ENCODE results near the gene SIRPB1.
"Not testable (repeated sequence)": the region's sequence is repeated elsewhere in the genome, so short reads cannot be mapped to it uniquely, and the experiment has no call there.

SIRPB1 gene

DNA sequence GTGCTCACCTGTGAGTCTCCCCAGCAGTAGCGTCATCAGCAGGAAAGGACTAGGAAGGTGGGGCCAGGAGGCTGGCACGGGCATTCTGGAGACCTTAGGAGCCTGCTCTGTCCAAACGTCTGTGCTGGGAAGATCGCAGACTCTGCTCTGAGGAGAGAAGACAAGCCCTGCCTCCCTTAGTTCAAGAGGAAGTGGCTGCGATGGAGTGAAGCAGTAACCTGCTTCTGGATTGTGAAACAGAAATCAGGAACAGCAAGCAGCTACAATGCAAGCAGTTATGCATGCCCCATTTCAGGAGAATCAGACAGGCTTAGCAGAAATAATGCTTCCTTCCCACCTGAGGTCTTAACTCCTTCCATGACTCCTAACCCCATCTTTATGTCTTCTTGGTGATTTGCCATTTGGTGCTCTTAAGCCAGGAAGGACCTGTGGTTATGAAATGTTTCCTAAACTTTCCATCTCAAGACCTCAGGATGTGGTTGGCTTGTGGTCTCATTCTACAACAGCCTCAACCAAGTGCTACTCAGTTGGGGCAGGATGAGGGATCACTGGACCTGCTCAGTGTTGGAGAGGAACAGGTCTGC, at the start of gene SIRPB1:
Gene SIRPB1, minus strand, starts transcription at position 149 of the 584 bp plus-strand sequence. Its CDS starts 65 bp downstream, at position 84.
- no peak within 1 kb of the TSS for H3K4me3 ChIP-seq (ENCODE audit: low read depth, low read length)

DNA sequence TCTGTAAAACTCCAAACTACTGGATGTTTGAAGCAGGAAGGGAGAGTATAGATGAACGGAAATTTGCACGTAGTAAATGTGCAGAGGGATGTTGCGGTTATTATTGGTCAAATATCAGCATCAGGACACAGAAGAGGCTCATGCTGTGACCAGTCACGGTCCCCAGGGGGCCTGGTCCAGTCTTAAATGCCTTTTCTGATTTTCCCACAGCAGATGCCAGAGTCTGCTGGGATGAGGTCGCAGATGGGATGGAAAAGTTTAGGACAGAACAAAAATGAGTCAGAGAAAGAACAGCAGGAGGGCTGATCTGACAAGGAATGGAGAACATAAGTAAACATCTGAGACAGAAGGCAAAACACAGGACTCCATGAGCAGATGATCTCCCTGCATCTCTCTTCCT, 49.5 kb upstream of the SIRPB1 start:
- no peak overlapping the region for H3K4me3 ChIP-seq (ENCODE audit: low read depth, low read length)

DNA sequence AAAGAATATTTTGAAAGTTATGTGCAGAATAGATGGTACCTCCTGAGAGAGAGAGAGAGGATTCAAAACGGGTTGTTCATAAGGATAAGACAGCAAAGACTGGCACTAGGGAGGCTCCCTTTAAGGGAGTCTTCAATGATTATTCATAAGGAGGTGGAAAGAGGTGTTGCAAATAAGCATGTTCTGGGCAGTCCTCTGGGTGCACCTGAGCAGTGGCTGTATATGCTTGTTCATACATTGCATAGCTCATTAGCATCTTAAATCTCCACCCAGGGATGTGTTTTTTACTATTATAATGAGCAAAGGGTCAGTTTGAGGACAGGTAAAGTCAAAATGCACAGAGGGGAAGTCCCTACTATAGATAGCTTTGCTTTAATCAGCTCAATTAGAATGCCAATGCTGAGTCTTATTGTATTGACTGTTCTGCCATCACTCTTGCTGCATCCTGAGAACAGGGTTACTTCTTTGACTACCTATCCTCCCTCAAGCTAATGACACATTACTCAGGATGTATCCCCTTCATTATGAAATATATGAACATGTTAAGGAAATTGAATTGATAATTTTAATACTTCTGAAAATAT, 47.8 kb upstream of the SIRPB1 start:
- no peak overlapping the region for H3K4me3 ChIP-seq (ENCODE audit: low read depth, low read length)

DNA sequence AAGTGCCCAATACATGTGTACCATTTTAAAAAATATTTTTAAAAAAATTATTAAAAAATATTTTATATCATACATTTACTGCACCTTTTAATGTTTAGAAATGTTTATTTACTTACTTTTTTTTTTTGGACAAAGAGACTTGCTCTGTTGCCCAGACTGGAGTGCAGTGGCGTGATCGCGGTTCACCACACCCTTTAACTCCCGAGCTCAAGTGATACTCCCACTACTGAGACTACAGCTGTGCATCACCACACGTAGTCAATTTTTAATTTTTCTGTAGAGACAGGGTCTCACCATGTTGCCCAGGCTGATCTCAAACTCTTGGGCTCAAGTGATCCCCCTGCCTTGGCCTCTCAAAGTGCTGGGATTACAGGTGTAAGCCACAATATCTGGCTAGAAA, 47.0 kb upstream of the SIRPB1 start:
- H3K4me3 ChIP-seq (ENCODE audit: low read depth, low read length) = no peak overlapping the region

DNA sequence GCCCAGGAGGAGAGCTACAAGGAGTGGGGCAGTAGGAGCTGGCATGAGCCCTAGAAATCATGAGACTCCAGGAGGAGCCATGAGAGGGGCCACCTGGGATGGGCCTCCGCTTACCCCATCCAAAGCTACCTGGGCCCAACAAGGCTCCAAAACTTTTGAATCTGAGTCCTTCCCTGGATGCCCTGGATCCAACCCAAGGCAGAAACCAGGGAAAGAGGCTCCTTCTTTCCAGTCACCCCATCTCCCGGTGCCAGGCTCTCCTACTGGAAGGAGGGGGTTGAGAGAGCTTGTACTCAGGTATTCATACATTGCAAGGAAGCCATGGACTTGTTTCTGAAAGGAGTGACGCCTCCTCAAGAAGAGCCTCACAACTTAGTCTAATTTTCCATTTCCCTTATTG, 45.5 kb upstream of the SIRPB1 start:
- H3K4me3 ChIP-seq (ENCODE audit: low read depth, low read length) = no peak overlapping the region

DNA sequence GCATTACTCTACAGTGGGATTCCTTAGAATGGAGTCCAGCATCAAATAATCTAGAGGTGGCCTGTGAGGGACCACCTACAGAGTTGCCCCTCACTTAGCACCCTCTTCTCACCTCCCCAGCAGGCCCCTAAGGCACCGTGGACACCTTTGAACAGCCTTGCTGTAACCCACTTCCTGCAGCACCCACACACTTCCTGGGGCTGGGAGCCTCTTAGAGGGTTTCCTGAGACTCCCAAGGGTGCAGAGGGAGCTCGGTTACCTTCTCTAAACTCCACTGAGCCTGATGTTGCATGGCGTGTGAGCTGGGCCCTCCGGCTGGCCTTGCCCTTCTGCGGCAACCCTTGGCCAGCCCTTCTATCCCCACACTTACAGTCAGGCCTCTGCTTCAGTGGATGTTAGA, 45.1 kb upstream of the SIRPB1 start:
- no peak overlapping the region for H3K4me3 ChIP-seq (ENCODE audit: low read depth, low read length)

DNA sequence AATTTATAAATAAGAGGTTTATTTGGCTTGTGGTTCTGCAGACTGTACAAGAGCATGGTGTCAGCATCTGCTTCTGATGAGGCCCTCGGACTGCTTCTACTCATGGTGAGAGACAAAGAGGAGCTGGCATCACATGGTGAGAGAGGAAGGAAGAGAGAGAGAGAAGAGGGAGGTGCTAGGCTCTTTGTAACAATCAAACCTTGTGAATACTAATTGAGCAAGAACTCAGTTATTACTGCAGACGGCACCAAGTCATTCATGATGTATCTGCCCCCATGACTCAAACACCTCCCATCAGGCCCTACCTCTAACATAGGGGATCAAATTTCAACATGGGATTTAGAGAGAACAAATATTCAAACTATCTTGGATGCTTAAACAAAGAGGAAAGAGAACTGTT, 44.1 kb upstream of the SIRPB1 start:
- H3K4me3 ChIP-seq (ENCODE audit: low read depth, low read length) = no peak overlapping the region

DNA sequence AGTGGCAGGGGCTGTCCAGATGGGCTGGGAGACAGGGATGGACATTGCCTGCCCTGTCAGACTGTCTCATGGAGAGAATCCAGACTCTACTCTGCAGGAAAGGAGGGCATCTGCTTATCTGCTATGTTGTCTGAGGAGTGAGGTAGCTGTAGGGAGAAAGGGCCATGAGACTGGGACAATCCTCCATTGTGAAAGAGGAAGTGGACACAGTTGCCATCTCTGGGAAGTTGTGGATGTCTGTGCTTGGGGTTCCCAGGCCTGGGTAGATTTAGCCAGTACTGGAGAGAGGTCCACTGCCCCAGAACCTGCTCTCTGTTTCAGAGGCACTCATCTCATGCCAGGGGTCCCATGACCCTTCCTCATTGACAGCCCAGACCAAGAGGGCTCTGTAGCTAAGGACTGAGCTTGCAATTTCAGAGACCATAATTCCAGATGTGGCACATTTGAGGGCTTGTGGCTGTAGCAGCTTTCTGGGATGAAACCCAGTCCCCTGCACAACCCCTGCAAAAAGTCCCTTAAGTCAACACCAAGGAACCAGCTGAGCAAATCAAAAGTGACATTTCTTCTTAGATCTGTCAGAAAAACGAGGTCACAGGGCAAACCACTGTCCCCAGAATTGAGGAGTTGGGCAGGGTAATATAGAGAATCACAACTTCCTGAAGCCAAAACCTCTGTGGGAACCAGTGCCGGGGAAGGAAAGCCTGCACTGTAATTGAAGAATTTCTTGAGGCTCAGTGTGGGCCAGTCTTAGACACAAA, 41.9 kb upstream of the SIRPB1 start:
- no peak overlapping the region for H3K4me3 ChIP-seq (ENCODE audit: low read depth, low read length)

DNA sequence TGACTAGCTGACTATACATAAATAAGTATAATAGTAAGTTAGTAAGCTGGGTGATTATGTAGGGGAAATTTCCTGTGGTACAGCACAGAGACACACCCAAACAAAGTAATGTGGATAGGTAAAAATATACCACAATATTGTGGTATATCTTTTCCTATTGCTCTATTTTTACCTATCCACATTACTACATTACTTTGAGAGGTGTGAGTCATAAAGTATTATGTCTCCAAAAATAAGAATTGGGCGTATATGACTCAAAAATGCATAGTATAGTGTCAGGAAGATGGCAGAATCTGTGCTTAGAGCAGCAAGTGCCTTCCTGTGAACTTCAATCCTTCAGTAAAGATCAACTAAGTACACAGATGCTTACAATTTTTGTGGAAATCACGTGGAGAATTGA, 40.4 kb upstream of the SIRPB1 start:
- no peak overlapping the region for H3K4me3 ChIP-seq (ENCODE audit: low read depth, low read length)

DNA sequence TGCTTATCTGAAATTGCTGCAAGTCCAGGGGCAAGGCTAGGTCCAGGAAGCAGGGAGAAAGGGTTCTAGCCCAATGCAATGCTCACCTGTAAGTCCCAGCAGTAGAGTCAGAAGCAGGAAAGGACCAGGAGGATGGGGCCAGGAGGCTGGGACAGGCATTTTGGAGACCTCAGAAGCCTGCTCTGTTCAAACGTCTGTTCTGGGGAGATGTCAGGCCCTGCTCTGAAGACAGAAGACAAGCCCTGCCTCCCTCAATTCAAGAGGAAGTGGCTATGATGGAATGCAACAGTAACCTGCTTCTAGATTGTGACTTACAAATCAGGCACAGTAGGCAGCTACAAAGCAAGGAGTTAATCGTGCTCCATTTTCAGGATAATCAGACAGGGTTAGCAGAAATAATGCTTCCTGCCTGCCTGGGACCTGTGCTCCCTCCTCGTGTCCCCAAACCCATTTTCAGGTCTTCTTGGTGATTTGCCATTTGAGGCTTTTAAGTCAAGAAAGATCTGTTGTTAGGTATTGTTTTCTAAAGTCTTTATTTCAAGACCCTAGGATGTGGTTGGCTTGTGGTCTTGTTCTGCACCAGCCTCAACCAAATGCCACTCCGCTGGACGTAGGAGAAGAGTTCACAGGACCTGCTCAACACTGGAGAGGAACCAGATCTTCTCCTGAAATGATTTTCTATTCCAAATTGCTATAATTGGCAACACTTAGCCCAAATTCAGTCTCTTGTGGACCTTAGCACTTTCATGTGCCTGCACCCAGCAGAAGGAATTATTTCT, 37.9 kb upstream of the SIRPB1 start, which contains the start of gene SIRPG:
Gene SIRPG, minus strand, starts transcription at position 224 of the 779 bp plus-strand sequence. Its CDS starts 65 bp downstream, at position 159.
- no peak within 1 kb of the TSS for H3K4me3 ChIP-seq (ENCODE audit: low read depth, low read length)

DNA sequence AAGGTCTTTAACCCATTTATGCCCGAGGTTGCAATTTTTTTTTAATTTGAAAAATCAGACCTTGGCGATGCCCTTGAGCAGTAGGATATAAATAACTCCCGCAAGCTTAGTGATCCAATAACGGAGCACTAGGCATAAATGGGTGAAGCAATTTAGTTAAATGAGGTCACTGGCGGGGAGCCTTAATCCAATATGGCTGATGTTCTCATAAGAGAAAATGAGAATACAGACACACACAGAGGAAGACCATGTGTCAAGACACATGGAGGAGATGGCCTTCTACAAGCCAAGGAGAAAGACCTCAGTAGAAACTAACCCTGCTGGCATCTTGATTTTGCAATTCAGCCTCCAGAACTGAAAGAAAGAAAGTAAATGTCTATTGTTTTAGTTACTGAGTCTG, 37.0 kb upstream of the SIRPB1 start:
- H3K4me3 ChIP-seq (ENCODE audit: low read depth, low read length) = no peak overlapping the region

DNA sequence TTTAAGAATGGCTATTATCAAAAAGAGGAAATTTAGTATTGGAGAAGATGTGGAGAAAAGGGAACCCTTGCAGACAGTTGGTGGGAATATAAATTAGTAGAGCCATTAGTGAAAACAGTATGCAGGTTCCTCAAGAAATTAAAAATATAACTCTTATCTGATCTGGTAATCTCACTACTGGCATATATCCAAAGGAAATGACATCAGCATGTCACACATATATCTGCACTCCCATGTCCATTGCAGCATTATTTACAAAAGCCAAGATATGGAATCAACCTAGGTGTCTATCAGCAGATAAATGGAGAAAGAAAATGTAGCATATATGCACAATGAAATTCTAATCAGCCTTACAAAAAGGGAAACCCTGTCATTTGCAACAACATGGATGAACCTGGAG, 35.2 kb upstream of the SIRPB1 start:
- H3K4me3 ChIP-seq (ENCODE audit: low read depth, low read length) = no peak overlapping the region

DNA sequence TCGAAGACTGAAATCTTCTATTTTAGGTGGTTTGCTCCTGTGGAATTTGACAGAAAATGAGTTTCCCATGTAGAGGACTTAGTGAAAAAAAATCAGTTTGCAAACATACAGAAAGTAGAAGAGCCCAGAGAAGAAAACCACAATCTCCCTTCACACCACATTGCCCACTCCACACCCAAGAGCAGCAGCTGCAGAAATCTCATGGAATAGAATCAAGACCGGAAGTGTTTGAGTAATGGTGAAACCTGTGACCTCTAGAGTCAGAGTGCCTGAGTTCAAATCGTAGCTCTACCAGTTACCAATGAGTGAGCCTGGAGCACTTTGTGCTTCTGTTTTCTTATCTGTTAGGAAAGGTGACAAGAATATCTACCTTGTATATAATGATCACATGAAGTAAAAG, 33.2 kb upstream of the SIRPB1 start:
- H3K4me3 ChIP-seq (ENCODE audit: low read depth, low read length) = no peak overlapping the region

DNA sequence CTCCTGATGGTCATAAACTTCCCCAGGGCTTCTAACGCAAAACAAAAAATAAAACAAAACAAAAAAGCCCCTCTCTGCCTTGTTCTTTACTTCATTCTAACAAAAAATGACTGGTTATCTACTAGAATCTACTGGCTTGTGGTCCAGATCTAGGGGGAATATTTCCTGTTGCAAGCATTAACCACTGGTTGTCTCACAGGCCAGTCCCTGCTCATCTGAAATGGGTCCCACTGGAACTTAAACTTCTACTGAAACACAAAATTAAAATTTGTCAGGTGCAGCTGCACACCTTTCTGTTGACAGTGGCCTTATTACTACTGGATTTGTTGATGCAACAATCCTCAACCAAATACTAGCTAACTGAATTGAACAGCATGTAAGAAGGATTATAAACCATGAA, 32.3 kb upstream of the SIRPB1 start:
- no peak overlapping the region for H3K4me3 ChIP-seq (ENCODE audit: low read depth, low read length)

DNA sequence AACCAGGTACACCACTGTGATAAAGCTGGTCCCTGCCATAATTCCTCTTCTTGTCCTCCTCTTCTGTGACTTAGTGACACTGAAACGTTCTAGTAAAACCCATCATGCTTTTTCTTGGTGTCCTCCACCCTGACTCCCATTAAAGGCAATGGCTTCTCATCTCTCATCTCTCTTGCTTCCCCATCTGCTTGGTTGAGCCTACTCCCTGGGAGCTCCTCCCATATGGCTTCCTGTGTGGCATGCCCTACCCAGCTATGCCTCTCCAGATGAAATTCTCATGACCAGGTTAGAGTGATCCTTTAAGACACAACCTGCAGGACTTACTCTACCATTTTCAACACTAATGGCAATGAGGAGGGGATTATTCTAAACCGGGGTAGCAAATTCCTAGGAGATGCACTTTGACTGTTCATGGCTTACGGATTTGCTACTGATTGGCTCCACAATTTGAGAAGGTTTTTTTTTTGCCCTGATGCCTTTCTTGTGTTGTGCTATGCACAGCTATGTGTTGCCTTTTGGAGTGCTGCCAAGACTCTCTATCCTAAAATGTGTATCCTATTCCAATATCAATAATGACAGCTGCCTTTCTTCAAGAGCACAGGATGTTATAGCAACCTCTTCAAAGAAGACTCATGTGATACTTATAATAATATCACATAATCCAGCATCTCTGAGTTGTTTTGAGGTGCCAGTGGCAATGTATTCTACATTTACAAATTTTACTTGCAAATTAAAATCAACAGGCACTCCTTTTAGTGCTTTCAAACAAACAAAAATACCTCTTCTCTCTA, 31.7 kb upstream of the SIRPB1 start:
- H3K4me3 ChIP-seq (ENCODE audit: low read depth, low read length) = no peak overlapping the region

DNA sequence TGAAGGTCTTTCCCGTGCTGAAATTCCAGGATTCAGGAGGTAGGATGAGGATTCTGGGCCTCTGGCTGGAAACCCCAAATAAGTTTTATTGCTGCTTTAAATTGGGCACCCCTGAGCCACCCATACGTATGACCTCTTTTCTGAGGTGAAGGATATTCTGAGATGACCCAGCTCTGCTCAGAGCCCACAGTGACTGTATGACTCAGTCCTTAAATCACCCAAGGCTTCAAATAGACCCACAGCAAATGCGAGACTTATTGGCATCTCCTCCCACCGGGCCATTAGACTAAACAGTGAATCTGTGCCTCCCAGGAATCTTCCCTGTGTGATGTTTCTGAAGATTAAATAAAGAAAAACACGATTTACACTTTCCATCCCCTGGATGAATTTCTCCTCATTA, 28.3 kb upstream of the SIRPB1 start:
- H3K4me3 ChIP-seq (ENCODE audit: low read depth, low read length) = no peak overlapping the region

DNA sequence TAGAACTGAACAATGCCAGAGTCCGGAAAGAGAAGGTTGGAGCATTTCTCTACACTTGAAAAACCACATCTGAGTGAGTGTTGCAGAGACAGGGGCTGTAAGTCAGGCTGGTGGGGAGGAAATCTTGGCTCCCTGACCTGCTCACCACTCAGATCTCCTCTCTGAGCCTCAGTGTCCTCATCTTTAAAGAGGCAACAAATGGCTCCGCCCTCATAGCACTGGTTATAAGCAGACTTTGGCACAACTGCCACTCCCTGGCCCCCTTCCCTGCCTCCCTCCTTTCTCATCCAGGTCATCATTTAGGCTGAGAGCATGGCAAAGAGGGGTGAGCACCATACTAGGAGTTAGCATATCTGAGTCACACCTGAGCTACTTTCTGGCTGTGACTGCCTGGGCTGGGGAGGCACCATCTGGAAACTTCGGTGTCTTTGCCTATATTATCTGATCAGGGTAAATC, 27.2 kb upstream of the SIRPB1 start:
- H3K4me3 ChIP-seq (ENCODE audit: low read depth, low read length) = no peak overlapping the region

DNA sequence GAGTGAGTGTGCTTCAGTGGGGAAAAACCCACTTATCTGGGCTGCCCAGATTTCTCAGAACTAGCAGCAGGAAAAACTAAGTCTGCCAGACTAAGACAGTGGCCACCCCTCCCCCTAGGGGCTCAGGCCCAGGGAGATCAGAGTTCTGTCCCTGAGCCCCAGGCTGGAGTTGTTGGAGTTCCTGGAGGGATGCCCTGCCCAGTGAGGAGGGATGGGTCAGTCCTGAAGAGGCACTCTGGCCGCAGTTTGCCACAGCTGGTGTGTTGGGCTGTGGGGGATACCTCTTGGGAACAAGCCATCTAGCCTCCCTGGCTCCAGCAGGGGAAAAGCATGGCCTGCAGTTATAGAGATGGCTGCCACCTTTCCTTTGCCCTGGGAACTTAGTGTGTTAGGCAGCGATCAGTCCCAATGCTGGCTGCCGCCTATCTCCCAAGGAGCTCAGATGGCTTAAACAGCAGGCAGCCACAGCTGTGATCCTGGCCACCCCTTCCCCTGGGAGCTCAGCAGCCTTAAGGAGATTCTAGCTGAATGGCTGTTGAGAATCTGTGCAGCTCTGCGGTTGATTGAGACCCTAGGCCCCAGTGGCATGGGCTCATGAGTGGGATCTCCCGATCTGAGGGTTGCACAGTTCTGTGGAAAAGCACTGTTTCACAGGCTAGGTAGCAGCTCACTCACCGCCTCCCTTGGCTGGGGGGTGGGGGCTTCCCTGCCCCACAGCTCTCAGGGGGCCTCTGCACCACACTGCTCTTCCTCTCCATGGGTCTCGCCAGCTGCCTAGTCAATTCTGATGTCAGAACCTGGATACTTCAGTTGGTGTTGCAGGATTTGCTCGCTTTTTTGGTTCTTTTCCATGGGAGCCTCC, 24.5 kb upstream of the SIRPB1 start:
- H3K4me3 ChIP-seq (ENCODE audit: low read depth, low read length) = no peak overlapping the region

DNA sequence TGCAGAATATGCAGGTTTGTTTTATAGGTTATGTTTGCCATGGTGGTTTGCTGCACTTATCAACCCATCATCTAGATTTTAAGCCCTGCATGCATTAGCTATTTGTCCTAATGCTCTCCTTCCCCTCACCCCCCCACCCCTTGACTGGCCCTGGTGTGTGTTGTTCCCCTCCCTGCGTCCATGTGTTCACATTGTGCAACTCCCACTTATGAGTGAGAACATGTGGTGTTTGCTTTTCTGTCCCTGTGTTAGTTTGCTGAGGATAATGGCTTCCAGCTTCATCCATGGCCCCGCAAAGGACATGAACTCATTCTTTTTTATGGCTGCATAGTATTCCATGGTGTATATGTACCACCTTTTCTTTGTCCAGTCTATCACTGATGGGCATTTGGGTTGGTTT, 18.8 kb upstream of the SIRPB1 start:
- not testable (repeated sequence) for H3K4me3 ChIP-seq (ENCODE audit: low read depth, low read length)

DNA sequence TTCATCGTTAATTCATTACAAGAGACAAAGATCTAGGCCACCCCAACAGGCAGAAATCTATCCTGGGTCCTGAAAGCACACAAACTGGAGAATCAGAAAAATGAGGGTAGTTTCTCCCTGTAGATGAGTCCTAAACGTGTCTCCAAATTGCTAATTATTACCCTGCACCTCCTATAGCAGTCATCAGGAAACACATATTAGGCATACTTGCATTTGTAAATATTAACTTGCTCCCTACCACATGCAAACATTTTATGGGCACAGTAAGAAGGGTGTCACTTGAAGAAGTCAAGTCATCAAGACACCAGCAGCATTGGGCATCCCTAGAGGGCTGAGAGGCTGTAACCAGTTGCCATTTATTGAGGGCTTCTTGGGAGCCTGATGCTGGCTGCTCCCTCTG, 17.9 kb upstream of the SIRPB1 start:
- no peak overlapping the region for H3K4me3 ChIP-seq (ENCODE audit: low read depth, low read length)

Data from iPS-11a (cell line).